ENCODE results near the gene HOXA6.

- no peak for TF ChIP-seq CTCF (IDR thresholded peaks at IDR 0.05)
- TF ChIP-seq ZFX (IDR thresholded peaks at IDR 0.05; ENCODE audit: borderline replicate concordance): no peak
These were observed 15.4 kb downstream of the HOXA6 start for GRCh38 chr7:27132214-27132613.

Measured in 22Rv1 (cell line).